OCI-LY1 (cell line): ENCODE data around the gene KDM2A.

Source experiments
- CTCF ChIP-seq: fragments of 200-600 bp; sonication (generic), shearing (Covaris generic); IDR thresholded peaks from 2 replicates; pipeline ENCODE4 v1.5.1; 2017; ENCODE audit warnings: mild to moderate bottlenecking, antibody characterized with exemption, low read length, moderate library complexity, mixed read lengths
- EZH2 ChIP-seq: fragments of 200-600 bp; sonication (generic), shearing (Covaris generic); IDR thresholded peaks from 2 replicates; pipeline ENCODE4 v1.8.0; 2017; ENCODE audit warnings: borderline replicate concordance, mixed run types, mild to moderate bottlenecking, antibody characterized with exemption, low read length, moderate library complexity, mixed read lengths

GRCh38 chr11:67105964-67106363 is 13.1 kb upstream of the KDM2A start:
- TF ChIP-seq CTCF (no peak), EZH2 (no peak)
